ENCODE results near the gene ZNF19.

DNA sequence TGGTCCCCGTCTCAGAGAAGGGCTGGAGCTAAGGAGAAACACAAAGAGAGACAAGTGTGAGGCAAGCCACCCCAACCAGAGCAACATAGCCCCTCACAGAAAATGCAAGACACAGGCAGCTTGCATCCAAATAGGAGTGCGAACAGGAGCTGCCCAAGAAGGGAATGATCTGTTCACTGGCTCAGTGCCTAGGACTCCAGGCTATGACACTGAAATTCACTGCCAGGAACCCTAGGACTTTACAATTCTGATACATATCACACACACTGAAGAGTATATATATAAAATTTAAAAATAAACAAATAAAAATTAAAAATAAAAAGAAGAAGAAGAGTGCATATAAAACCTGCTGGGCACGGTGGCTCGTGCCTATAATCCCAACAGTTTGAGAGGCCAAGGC, 32.3 kb downstream of the ZNF19 start:
- TF ChIP-seq, protein P1, sequence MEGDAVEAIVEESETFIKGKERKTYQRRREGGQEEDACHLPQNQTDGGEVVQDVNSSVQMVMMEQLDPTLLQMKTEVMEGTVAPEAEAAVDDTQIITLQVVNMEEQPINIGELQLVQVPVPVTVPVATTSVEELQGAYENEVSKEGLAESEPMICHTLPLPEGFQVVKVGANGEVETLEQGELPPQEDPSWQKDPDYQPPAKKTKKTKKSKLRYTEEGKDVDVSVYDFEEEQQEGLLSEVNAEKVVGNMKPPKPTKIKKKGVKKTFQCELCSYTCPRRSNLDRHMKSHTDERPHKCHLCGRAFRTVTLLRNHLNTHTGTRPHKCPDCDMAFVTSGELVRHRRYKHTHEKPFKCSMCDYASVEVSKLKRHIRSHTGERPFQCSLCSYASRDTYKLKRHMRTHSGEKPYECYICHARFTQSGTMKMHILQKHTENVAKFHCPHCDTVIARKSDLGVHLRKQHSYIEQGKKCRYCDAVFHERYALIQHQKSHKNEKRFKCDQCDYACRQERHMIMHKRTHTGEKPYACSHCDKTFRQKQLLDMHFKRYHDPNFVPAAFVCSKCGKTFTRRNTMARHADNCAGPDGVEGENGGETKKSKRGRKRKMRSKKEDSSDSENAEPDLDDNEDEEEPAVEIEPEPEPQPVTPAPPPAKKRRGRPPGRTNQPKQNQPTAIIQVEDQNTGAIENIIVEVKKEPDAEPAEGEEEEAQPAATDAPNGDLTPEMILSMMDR (IDR thresholded peaks at IDR 0.05) = no peak
- no peak for TF ChIP-seq POLR2A (IDR thresholded peaks at IDR 0.05)
